Retinal pigment epithelial cell (primary cell): Measurements from ENCODE around the gene PAK2.
A peak's percentile ranks its signal among the peaks of the same experiment; 100 is the strongest.
"Not testable (repeated sequence)": the region's sequence is repeated elsewhere in the genome, so short reads cannot be mapped to it uniquely, and the experiment has no call there.

Experiments
- DNase-seq: peaks from one replicate; pipeline ENCODE4 v3.0.0-alpha.2; 2010; ENCODE audit warnings: low read depth
- H3K4me3 ChIP-seq: 2 replicates; pipeline ENCODE4 v1.5.1; 2011; ENCODE audit warnings: mild to moderate bottlenecking, low read length, control low read depth, moderate library complexity
- CTCF ChIP-seq: conservative IDR thresholded peaks from 2 replicates; pipeline ENCODE4 v1.5.1; 2011; ENCODE audit warnings: low read depth, low read length, control low read depth, inconsistent platforms

PAK2 gene

GRCh38 chr3:196711838-196712513, 27.7 kb upstream of the PAK2 start, which contains the start of the genes CEP19 and PIGX:
CEP19 (minus strand) TSS chr3:196712250; CDS start chr3:196708657, 3,593 bp downstream.
PIGX (plus strand) TSS chr3:196712377.
- TF ChIP-seq CTCF = no peak
- DNase-seq = peak; percentile 38
- H3K4me3 ChIP-seq = peak within 1 kb of the TSS; percentile 88

- TF ChIP-seq CTCF = no peak
- DNase-seq = peak; percentile 11
- peak overlapping the region; percentile 88 for H3K4me3 ChIP-seq
Measured at GRCh38 chr3:196712514-196713413, 26.9 kb upstream of the PAK2 start.

- not testable (repeated sequence) for DNase-seq, H3K4me3 ChIP-seq
Measured at GRCh38 chr3:196717162-196717561, 22.5 kb upstream of the PAK2 start.

GRCh38 chr3:196721097-196721496, 18.6 kb upstream of the PAK2 start:
- TF ChIP-seq CTCF = no peak
- DNase-seq = no peak

GRCh38 chr3:196726788-196727675, 12.6 kb upstream of the PAK2 start:
- TF ChIP-seq CTCF = no peak
- no peak overlapping the region for H3K4me3 ChIP-seq
- no peak for DNase-seq

More at GRCh38 chr3:196721097-196721496, 18.6 kb upstream of the PAK2 start:
- no peak overlapping the region for H3K4me3 ChIP-seq

- DNase-seq = no peak
- no peak overlapping the region for H3K4me3 ChIP-seq
- TF ChIP-seq CTCF = no peak
Measured at GRCh38 chr3:196735751-196736150, 3.9 kb upstream of the PAK2 start.
